Effector memory CD4-positive, alpha-beta T cell (primary cell): Measurements from ENCODE around the gene FTO.

Source experiments
- DNase-seq, 3 donors: peaks; one replicate each; pipeline ENCODE4 v3.0.0-alpha.2; 2020
- H3K27ac ChIP-seq: 2 replicates; pipeline ENCODE4 v1.7.0; 2013; ENCODE audit warnings: mild to moderate bottlenecking, low read length, moderate library complexity; ENCODE audit not compliant: insufficient read depth, poor library complexity, severe bottlenecking
- H3K27me3 ChIP-seq: replicated peaks from 2 replicates; pipeline ENCODE4 v1.7.0; 2013; ENCODE audit warnings: mild to moderate bottlenecking, low read length; ENCODE audit not compliant: insufficient read depth, control insufficient read depth, poor library complexity, severe bottlenecking
- H3K36me3 ChIP-seq: 2 replicates; pipeline ENCODE4 v1.7.0; 2013; ENCODE audit warnings: mild to moderate bottlenecking, low read length, moderate library complexity; ENCODE audit not compliant: control insufficient read depth, insufficient read depth
- H3K4me1 ChIP-seq: 2 replicates; pipeline ENCODE4 v1.7.0; 2013; ENCODE audit warnings: low read length, mild to moderate bottlenecking; ENCODE audit not compliant: control insufficient read depth, insufficient read depth, poor library complexity, severe bottlenecking
- H3K4me3 ChIP-seq: 2 replicates; pipeline ENCODE4 v1.7.0; 2013; ENCODE audit warnings: low read length, low read depth, mild to moderate bottlenecking; ENCODE audit not compliant: insufficient read depth, poor library complexity, severe bottlenecking
- H3K9me3 ChIP-seq: 2 replicates; pipeline ENCODE4 v1.7.0; 2013; ENCODE audit warnings: mild to moderate bottlenecking, low read length, moderate library complexity; ENCODE audit not compliant: control insufficient read depth

FTO gene

DNA sequence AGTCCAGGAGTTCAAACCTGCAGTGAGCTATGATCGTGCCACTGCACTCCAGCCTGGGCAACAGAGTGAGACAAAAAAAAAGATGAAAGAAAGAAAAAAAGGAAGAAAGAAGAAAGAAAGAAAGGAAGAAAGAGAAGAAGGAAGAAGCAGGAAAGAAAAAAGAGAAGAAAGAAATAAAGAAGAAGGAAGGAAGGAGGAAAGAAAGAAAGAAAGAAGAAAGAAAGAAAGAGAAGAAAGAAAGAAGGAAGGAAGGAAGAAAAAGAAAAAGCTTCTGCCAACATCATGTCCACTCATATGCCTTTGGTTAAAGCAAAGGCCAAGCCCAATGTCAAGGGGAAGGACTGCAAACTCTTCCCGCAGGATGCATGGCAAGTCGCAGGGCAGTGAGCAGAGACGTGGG lies 439.5 kb downstream of the FTO start:
- H3K9me3 ChIP-seq: no peaks in the 10 kb centered on the region
- no peak overlapping the region for H3K4me3 ChIP-seq
- H3K27ac ChIP-seq: no peak overlapping the region
- DNase-seq: no peak
- H3K27me3 ChIP-seq: no peaks in the 10 kb centered on the region
- no peaks in the 10 kb centered on the region for H3K4me1 ChIP-seq
- no peaks in the 10 kb centered on the region for H3K36me3 ChIP-seq

DNA sequence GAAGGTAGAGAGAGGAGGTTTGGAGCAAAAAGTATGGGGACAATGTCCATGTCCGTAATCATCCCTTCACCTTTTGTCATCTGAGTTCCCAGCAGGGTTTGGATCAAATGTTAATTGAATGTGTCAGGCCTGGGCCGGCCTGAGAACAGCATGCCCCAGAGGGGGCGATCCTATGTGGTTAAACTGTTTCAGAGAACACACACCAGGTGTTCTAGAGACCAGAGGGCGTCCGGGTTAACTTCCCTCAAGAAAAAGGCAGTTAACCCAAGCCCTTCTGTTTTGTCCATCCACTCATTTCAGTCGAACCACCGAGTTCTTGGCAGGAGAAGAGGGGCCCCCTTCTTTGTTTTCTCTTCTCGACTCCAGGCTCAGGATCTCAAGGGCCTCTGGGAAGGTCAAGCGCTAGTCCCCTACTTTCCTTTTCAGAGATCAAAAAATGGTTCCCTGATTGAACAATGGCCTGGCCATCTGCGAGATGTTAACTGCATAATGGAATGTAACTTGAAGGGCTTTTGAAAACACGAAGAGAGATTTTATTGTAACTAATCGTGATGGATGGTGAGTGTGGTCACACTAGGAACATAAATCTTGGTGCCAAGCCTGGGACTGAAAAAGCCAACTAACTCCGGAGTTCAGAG lies 440.1 kb downstream of the FTO start:
- Histone ChIP-seq H3K27ac (no peak overlapping the region), H3K9me3 (no peaks in the 10 kb centered on the region), H3K27me3 (no peaks in the 10 kb centered on the region), H3K4me3 (no peak overlapping the region), H3K36me3 (no peaks in the 10 kb centered on the region), H3K4me1 (no peaks in the 10 kb centered on the region)
- DNase-seq: no peak

DNA sequence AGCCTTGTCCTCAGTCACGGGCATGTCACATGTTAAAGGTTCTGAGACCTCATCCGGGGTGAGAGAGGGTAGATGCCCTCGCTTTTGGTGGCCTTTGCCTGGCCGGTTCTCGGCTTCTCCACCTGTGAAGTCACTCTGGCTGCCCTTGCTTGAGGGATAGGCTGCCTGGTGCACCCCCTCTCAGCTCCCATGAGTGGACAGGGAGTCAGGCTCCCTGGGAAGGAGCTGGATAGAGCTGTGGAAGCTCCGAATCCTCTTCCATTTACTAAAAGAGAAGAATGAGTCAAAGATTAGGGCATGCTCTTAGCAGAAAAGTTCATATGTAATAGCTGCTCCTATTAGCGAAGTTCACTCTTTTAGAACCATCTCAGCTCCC lies 440.6 kb downstream of the FTO start:
- Histone ChIP-seq H3K27me3 (no peaks in the 10 kb centered on the region), H3K4me1 (no peaks in the 10 kb centered on the region), H3K9me3 (no peaks in the 10 kb centered on the region), H3K4me3 (no peak overlapping the region), H3K27ac (no peak overlapping the region), H3K36me3 (no peaks in the 10 kb centered on the region)
- DNase-seq: no peak

DNA sequence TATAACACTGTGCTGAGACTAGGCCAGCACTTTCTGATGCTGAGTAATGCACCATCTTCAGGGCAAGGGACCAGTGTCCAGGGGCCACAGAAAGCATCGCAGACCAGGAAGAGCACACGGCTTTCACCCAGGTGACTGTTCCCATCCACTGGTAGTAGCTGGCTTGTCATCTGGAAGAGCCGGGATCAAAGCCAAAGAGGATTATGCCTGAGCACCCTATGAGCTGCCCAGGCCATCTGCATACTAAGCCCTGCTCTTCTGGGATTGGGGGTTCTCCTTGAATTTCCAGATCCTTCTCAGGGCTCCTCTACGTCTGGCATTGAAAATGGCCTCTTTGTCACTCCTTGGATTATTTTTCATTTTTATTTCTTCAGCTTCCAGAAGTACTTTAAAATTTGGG lies 441.9 kb downstream of the FTO start:
- H3K4me3 ChIP-seq: no peak overlapping the region
- no peaks in the 10 kb centered on the region for H3K9me3 ChIP-seq
- no peaks in the 10 kb centered on the region for H3K27me3 ChIP-seq
- H3K4me1 ChIP-seq: no peaks in the 10 kb centered on the region
- no peak for DNase-seq
- no peaks in the 10 kb centered on the region for H3K36me3 ChIP-seq
- H3K27ac ChIP-seq: no peak overlapping the region

DNA sequence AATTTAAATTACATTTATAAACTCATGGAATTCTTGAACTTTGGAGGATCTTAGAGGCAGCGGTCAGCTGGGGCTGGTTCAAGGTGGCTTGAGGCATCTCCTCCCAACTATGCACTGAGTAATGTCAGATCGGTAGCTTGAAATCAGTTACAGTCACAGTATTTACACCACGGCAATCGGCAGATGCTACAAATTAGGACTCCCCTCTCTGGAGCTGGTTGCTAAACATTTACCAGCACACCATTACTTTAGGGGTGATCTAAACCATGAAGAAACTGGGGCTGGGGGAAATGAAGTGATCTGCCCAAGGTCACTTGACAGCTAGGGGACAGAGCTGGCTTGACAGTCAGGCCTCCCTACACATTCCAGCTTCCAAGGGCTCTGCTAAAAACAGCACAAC lies 445.0 kb downstream of the FTO start:
- H3K36me3 ChIP-seq: no peaks in the 10 kb centered on the region
- no peak overlapping the region for H3K27ac ChIP-seq
- no peak overlapping the region for H3K4me3 ChIP-seq
- H3K9me3 ChIP-seq: no peaks in the 10 kb centered on the region
- H3K27me3 ChIP-seq: no peaks in the 10 kb centered on the region
- DNase-seq: no peak
- no peaks in the 10 kb centered on the region for H3K4me1 ChIP-seq

DNA sequence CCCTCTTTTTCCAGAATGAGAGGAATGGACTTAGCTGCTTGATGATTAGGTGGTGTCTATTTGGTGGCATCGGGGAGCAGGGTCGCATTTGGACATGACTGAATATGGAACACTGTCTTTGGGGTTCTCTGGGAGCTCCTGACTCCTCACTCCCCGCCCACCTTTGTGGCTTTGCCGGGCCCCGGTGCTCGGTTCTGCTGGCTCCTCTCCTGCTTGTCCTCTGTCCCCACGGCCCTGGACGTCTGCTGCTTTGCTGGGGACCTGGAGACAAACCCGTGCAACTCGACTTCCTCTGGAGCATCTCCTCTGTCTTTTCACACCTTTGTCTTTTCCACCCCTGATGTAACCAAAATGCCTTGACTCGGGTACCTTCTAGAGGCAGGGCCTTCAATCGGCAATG lies 446.9 kb downstream of the FTO start:
- no peak overlapping the region for H3K4me3 ChIP-seq
- H3K27me3 ChIP-seq: no peaks in the 10 kb centered on the region
- DNase-seq: no peak
- H3K36me3 ChIP-seq: no peaks in the 10 kb centered on the region
- H3K4me1 ChIP-seq: no peaks in the 10 kb centered on the region
- no peaks in the 10 kb centered on the region for H3K9me3 ChIP-seq
- no peak overlapping the region for H3K27ac ChIP-seq

DNA sequence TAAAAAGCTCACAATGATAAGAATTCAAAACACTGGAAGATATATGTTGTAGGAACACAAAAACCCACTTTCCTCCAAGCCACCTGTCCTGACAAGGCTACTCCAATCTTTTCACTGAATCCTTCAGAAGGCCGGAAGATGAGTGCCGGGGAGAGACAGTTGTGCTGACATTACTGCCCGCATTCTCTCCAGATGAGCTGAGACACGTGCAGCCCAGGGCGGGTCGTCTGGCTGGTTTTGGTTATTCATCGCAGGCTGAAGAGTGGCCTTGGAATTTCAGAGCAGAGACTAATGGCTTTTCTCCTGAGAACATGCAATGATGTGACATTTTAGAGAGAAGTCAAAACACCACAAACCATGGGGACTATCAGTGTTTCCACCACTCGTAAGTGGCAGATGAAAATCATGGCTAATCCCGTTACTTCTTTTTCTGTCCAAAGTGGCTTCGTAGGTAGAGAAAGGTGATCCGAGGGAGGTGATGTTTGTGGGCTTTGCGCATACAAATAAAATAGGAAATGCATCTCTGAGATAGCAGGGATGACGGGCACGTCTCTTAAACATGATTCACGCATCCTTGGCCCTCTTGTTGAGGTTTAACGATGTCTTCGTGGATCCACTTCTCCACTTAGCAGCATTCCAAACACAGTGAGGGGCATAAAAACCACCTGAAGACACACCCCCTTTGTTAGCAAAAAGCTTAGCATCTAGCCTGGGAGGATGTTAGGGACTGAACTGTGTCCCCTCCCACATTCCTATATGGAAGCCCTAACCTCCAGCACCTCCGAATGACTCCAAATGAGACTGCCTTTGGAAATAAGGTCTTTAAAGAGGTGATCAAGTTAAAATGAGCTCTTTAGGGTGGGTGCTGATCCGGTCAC lies 448.6 kb downstream of the FTO start:
- no peaks in the 10 kb centered on the region for H3K36me3 ChIP-seq
- H3K4me1 ChIP-seq: no peaks in the 10 kb centered on the region
- H3K27me3 ChIP-seq: no peaks in the 10 kb centered on the region
- no peaks in the 10 kb centered on the region for H3K9me3 ChIP-seq
- no peak overlapping the region for H3K27ac ChIP-seq
- no peak for DNase-seq
- no peak overlapping the region for H3K4me3 ChIP-seq

DNA sequence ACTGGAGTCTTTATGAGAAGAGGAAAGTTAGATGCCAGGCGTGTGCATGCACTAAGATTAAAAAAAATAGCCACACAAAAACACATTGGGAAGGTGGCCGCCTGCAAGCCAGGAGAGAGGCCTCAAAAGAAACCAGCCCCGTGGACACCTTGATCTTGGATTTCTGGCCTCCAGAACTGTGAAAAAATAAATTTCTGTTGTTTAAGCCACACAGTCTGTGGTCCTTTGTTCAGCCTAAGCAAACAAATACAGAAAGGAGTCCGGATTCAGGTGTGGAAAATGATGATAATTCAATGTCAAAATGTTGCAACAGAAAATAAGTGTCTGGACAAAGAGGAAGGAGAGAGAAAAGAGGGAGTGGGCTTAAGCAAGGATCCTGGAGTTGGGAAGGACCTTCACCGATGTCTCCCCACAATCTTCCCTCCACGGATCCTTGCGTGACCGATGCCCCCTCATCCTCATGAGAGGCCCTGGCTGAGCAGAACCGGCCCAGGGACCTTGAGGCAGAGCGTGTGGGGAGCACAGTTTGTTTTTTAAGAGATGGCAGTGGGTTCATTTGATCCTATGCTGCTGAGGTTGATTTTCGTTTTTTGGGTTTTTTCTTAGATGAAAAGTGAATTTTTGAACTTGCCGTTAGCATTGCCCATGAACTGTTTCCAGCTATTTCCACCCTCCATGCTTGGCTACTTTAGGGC lies 449.4 kb downstream of the FTO start:
- H3K4me1 ChIP-seq: no peaks in the 10 kb centered on the region
- no peak overlapping the region for H3K27ac ChIP-seq
- no peaks in the 10 kb centered on the region for H3K9me3 ChIP-seq
- DNase-seq: no peak
- H3K36me3 ChIP-seq: no peaks in the 10 kb centered on the region
- no peaks in the 10 kb centered on the region for H3K27me3 ChIP-seq
- H3K4me3 ChIP-seq: no peak overlapping the region

DNA sequence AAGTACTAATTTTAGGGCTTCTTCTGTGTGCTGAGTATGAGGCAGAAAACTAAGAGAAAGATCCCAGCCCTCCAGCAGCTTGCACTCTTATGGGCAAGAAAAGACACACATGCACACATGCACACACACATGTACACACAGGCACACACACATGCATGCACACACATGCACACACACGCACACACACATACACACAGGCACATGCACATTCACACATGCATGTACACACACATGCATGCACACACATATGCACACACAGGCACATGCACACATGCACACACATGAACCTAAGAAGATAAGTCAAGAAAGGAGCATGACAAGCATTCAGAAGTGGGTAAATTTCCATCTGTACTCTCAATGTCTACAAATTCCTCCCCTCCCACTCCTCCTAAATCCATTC lies 452.4 kb downstream of the FTO start:
- DNase-seq: no peak
- H3K27me3 ChIP-seq: no peaks in the 10 kb centered on the region
- no peaks in the 10 kb centered on the region for H3K36me3 ChIP-seq
- H3K9me3 ChIP-seq: no peaks in the 10 kb centered on the region
- H3K4me3 ChIP-seq: no peak overlapping the region
- H3K27ac ChIP-seq: no peak overlapping the region
- H3K4me1 ChIP-seq: no peaks in the 10 kb centered on the region

DNA sequence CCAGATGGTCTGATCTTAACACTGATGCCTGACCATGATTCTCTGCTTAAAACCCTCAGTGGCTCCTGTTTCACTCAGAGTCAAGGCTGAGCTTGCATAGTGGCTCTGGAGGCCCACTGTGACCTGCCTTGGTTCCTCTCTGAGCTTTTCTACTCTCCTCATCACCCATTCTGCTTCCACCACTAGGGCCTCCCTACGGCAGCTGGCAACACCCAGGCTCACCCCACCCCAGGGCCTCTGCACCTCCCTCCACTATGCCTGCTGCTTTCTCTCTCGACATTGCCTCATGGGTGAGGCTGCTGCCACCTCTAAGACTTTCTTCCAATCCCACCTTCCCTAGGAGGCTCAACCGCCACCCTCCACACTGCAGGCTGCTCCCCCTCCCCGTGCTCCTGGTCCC lies 455.0 kb downstream of the FTO start:
- Histone ChIP-seq H3K27ac (no peak overlapping the region), H3K4me3 (no peak overlapping the region), H3K27me3 (no peaks in the 10 kb centered on the region), H3K4me1 (no peaks in the 10 kb centered on the region), H3K36me3 (no peaks in the 10 kb centered on the region), H3K9me3 (no peaks in the 10 kb centered on the region)
- no peak for DNase-seq
